Measurements from ENCODE around the gene CTBP2. TPM values are rescaled to one million over a fixed set of nuclear protein-coding genes. Genes with fewer than 3 reads are reported as not detected.

The CTBP2 gene
- total RNA-seq, 1 experiment from 2014 or later: 78.7 TPM

DNA sequence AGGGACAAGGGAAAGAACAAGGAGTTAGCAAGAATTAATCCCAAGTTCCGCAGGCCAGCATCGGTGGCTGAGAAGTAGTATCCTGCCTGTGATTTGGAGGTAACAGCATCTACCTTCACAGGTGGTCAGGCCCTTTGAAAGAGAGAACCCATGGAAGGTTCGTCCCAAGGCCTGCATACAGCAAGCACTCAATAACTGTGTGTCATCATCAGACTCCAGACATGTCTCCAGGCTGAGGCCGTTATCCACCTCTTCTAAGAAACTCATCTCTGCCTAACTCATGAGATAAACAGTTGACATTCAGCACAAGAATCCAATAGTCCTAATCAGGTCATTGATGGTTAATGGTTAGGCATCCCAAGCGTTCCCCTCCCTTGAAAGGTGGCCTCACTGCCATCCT, 45.0 kb downstream of the CTBP2 start:
- peaks cover 16% of the 10 kb centered on the region for H3K4me1 Mint-ChIP-seq (ENCODE audit: low read depth, unreplicated experiment)
- CTCF ChIA-PET: no interaction called here
- intact Hi-C loops (cut with micrococcal nuclease; ENCODE audit: unreplicated experiment): no loop called here
- peaks cover 6% of the 10 kb centered on the region for H3K36me3 Mint-ChIP-seq (ENCODE audit: insufficient read depth, unreplicated experiment)
- BruUV-seq (replicated peaks): no TSS peak
- H3K4me3 Mint-ChIP-seq (ENCODE audit: low read depth, unreplicated experiment): no peak overlapping the region
- H3K9me3 Mint-ChIP-seq (ENCODE audit: low read depth, unreplicated experiment): no peaks in the 10 kb centered on the region
- TF ChIP-seq, protein P1, sequence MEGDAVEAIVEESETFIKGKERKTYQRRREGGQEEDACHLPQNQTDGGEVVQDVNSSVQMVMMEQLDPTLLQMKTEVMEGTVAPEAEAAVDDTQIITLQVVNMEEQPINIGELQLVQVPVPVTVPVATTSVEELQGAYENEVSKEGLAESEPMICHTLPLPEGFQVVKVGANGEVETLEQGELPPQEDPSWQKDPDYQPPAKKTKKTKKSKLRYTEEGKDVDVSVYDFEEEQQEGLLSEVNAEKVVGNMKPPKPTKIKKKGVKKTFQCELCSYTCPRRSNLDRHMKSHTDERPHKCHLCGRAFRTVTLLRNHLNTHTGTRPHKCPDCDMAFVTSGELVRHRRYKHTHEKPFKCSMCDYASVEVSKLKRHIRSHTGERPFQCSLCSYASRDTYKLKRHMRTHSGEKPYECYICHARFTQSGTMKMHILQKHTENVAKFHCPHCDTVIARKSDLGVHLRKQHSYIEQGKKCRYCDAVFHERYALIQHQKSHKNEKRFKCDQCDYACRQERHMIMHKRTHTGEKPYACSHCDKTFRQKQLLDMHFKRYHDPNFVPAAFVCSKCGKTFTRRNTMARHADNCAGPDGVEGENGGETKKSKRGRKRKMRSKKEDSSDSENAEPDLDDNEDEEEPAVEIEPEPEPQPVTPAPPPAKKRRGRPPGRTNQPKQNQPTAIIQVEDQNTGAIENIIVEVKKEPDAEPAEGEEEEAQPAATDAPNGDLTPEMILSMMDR (IDR thresholded peaks at IDR 0.05; ENCODE audit: unreplicated experiment): no peak
- no peak overlapping the region for H3K27ac Mint-ChIP-seq (ENCODE audit: unreplicated experiment)
- no peak for DNase-seq
- H3K27me3 Mint-ChIP-seq (ENCODE audit: unreplicated experiment): no peaks in the 10 kb centered on the region

DNA sequence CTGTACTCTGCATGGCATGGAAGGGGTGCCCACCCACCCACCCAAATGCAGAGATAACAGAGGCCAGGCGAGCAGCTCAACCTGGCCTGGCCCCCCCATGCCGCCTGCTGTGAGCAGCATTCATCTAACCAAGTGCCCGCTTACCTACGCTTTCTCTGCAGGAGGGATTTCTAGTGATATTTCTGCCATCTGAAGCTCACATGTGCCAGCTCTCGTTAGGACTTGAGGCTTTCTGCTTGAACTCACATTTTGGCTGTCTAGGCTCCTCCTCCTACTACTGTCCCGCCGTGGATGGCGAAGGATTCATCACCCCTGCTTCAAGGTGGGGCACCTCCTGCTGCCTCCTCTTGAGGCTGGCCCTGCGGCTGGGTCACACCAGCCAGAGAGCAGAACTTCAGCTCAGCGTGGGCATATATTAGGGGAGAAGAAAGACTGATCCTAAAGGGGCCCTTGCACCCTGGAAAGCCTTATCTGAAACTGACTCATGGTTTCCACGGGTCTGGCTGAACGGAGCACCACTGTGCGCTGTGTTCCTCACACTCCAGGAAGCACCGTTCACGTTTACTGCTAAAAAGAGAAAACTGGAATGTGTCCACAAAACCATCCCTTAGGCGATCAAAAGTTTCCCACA, 45.5 kb downstream of the CTBP2 start:
- H3K36me3 Mint-ChIP-seq (ENCODE audit: insufficient read depth, unreplicated experiment): peaks cover 6% of the 10 kb centered on the region
- H3K27ac Mint-ChIP-seq (ENCODE audit: unreplicated experiment): no peak overlapping the region
- H3K4me3 Mint-ChIP-seq (ENCODE audit: low read depth, unreplicated experiment): no peak overlapping the region
- no peak for DNase-seq
- CTCF ChIA-PET: no interaction called here
- no peaks in the 10 kb centered on the region for H3K9me3 Mint-ChIP-seq (ENCODE audit: low read depth, unreplicated experiment)
- no peaks in the 10 kb centered on the region for H3K27me3 Mint-ChIP-seq (ENCODE audit: unreplicated experiment)
- intact Hi-C loops (cut with micrococcal nuclease; ENCODE audit: unreplicated experiment): no loop called here
- BruUV-seq (replicated peaks): no TSS peak
- TF ChIP-seq, protein P1 (IDR thresholded peaks at IDR 0.05; ENCODE audit: unreplicated experiment): no peak
- H3K4me1 Mint-ChIP-seq (ENCODE audit: low read depth, unreplicated experiment): peaks cover 11% of the 10 kb centered on the region

DNA sequence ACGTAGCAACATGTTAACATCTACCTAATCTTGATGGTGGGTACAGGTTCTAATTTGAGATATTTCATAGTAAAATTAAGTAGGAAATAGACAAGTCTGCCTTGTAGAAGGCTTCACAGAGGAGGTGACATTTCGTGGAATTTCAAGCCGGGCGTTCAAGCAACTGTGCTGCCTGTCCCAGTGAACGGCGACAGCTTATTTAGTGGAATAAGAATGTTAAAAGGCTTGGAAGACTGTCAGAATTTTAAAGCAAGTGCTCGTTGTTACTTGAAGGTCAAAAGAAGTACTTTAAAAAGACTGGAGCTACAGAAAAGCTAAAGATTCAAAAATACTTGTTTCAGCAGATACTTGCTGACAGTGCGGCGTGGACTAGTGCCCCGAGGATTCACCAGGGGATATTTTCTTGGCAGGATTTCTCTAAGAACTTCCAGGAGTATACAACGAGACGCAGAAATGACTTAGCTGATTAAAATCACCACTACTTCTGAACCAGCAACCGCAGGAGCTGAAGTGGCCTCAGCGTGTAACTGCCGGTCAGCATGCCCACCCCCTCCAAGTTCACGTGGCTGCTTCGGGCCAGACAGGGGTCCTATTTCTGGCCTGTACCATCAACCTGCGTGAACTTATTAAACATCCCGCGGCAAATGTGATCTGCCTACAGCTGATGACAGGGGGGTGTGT, 46.5 kb downstream of the CTBP2 start:
- no TSS peak for BruUV-seq (replicated peaks)
- Mint-ChIP-seq H3K27ac (ENCODE audit: unreplicated experiment) (no peak overlapping the region), H3K9me3 (ENCODE audit: low read depth, unreplicated experiment) (no peaks in the 10 kb centered on the region), H3K4me1 (ENCODE audit: low read depth, unreplicated experiment) (peaks cover 8% of the 10 kb centered on the region), H3K36me3 (ENCODE audit: insufficient read depth, unreplicated experiment) (peaks cover 10% of the 10 kb centered on the region), H3K27me3 (ENCODE audit: unreplicated experiment) (no peaks in the 10 kb centered on the region), H3K4me3 (ENCODE audit: low read depth, unreplicated experiment) (no peak overlapping the region)
- intact Hi-C loops (cut with micrococcal nuclease; ENCODE audit: unreplicated experiment): no loop called here
- CTCF ChIA-PET: no interaction called here
- DNase-seq: no peak
- TF ChIP-seq, protein P1 (IDR thresholded peaks at IDR 0.05; ENCODE audit: unreplicated experiment): no peak

DNA sequence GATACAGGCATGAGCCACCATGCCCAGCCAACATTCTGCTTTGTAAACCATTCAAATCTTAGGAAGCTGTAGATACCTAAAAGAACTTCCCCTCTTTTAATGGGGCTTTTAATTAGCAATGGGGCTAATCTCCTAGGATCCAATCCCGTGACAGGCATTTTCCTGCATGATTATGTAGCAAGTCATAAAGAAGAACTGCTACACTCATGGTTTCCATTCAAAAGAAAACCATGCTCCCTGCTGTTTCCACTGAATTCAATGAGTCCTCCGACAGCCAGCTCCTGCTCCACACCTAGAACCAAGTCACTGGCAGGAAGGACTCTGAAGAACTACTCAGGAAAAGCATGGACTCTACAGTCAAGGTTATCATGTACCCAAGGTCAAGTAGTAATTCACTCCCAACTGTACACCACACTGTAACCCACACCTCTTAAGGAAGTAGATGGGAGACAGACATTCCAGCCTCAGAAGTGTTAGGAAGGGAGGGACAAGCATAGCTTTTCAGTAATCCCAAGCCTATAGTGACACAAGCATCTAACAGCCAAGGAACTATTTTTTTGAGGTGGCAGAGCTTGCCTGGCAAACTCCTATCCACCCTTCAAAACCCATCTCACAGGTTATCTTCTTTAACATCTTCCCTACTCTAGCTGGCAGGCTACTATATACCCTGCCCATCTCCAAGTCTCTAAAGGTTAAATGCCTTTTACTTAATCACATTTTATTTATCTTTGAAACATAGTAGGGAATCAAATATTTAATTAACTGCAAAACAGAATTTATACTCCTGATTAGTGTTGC, 47.5 kb downstream of the CTBP2 start:
- Mint-ChIP-seq H3K4me1 (ENCODE audit: low read depth, unreplicated experiment) (peaks cover 2% of the 10 kb centered on the region), H3K27me3 (ENCODE audit: unreplicated experiment) (no peaks in the 10 kb centered on the region), H3K27ac (ENCODE audit: unreplicated experiment) (no peak overlapping the region), H3K9me3 (ENCODE audit: low read depth, unreplicated experiment) (no peaks in the 10 kb centered on the region), H3K4me3 (ENCODE audit: low read depth, unreplicated experiment) (no peak overlapping the region), H3K36me3 (ENCODE audit: insufficient read depth, unreplicated experiment) (peaks cover 14% of the 10 kb centered on the region)
- no peak for DNase-seq
- intact Hi-C loops (cut with micrococcal nuclease; ENCODE audit: unreplicated experiment): no loop called here
- CTCF ChIA-PET: no interaction called here
- TF ChIP-seq, protein P1 (IDR thresholded peaks at IDR 0.05; ENCODE audit: unreplicated experiment): no peak
- no TSS peak for BruUV-seq (replicated peaks)

Measured in Calu3 (cell line).